ENCODE measurements around the gene USP19.

USP19 gene

GRCh38 chr3:49076116-49076515, 44.5 kb downstream of the USP19 start:
- peaks cover 23% of the 10 kb centered on the region for H3K36me3 ChIP-seq (ENCODE audit: control insufficient read depth, insufficient read depth, low read length)
- H3K27me3 ChIP-seq (replicated peaks; ENCODE audit: control insufficient read depth, insufficient read depth, low read length): no peaks in the 10 kb centered on the region
- no peak for DNase-seq (ENCODE audit: extremely low read depth, insufficient read length)
- no peak overlapping the region for H3K4me3 ChIP-seq (replicated peaks; ENCODE audit: low read depth, low read length)
- no peak for TF ChIP-seq CTCF (IDR thresholded peaks at IDR 0.05; ENCODE audit: insufficient read depth, low read length, poor library complexity, severe bottlenecking)

Measured in GM06990 (cell line).